Endothelial cell (in vitro differentiated cells): ENCODE data around the gene HMGA1. TPM values are rescaled to one million over a fixed set of nuclear protein-coding genes. Genes with fewer than 3 reads are reported as not detected.
A peak's percentile ranks its signal among the peaks of the same experiment; 100 is the strongest.

ENCODE experiments used
- DNase-seq: peaks from one replicate; pipeline ENCODE4 v3.0.0; 2021; ENCODE audit warnings: low spot score
- H3K27ac Mint-ChIP-seq: one replicate; pipeline ENCODE4 v1.8.0; 2021; ENCODE audit warnings: mixed read lengths, inconsistent platforms; ENCODE audit not compliant: unreplicated experiment
- H3K27me3 Mint-ChIP-seq: one replicate; pipeline ENCODE4 v1.8.0; 2021; ENCODE audit warnings: mild to moderate bottlenecking, moderate library complexity, mixed read lengths, inconsistent platforms; ENCODE audit not compliant: unreplicated experiment
- H3K36me3 Mint-ChIP-seq: one replicate; pipeline ENCODE4 v1.8.0; 2021; ENCODE audit warnings: mild to moderate bottlenecking, low read depth, mixed read lengths, inconsistent platforms; ENCODE audit not compliant: unreplicated experiment
- H3K4me1 Mint-ChIP-seq: one replicate; pipeline ENCODE4 v1.8.0; 2021; ENCODE audit warnings: mild to moderate bottlenecking, mixed read lengths, inconsistent platforms; ENCODE audit not compliant: unreplicated experiment
- H3K4me3 Mint-ChIP-seq: one replicate; pipeline ENCODE4 v1.8.0; 2021; ENCODE audit warnings: mild to moderate bottlenecking, mixed read lengths, inconsistent platforms; ENCODE audit not compliant: unreplicated experiment
- H3K9me3 Mint-ChIP-seq: one replicate; pipeline ENCODE4 v1.8.0; 2021; ENCODE audit warnings: mixed read lengths, inconsistent platforms; ENCODE audit not compliant: unreplicated experiment
- total RNA-seq: library from RNA; stranded (reverse); fragmentation: NEBNext Ultra II Directional; extraction: Animal tissue kit (Norgen Biotek cat#: 25700); gene quantifications from one replicate; pipeline ENCODE4 v1.2.1, GENCODE V29; 2021; ENCODE audit not compliant: unreplicated experiment
- TF ChIP-seq, protein P1 (sequence below): fragments of 200-600 bp; sonication (generic); IDR thresholded peaks from one replicate; pipeline ENCODE4 v1.5.0; 2021; ENCODE audit warnings: antibody characterized with exemption; ENCODE audit not compliant: unreplicated experiment

HMGA1 gene
- total RNA-seq, 1 donor from 2014 or later = 528 TPM

DNA sequence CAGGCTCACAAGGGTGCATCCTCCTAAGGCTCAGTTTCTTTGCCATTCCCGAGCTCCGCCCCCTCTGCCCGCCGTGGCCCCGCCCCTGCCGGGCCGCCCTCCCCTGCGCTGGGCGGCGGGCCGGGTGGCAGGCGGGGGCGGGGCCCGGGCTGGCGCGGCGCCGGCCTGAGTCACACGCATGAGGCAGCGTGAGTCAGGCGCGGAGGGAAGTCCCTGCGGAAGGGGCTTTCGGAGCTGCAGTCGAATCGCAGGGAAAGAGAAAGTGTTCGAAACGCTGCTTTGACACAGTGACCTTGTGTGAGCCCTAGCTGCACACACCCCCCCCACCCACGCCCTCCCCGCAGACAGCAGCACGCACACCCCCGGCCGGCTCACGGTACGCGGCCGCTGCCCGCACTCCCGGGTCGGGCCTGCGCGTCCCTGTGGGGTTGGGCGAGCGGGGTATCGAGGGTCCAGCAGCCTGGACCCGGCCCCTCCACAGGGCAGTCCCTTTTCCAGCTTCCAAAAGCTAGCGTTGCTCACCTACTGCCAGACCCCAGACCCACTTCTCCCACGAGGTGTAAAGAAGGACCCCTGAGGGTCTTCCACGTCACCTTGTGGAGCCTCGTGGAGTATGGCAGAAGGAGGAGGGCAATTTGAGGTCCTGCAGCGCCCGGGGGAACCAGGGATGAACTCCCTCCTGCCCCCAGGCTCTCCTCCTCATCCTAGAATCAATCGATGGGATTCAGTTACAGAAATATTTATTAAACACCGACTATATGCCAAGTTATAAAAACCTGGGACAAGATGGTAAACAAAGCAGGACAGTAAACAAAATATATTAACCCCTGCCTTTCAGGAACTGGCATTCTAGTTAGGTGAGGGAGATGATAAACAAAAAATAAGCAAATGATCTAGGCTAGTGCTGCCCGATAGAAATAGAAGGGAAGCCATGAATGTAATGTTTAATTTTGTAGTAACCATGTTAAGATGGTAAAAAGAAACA is 12.4 kb upstream of the HMGA1 start:
- Mint-ChIP-seq H3K27ac (no peak overlapping the region), H3K9me3 (no peaks in the 10 kb centered on the region), H3K4me3 (peak overlapping the region; percentile 83), H3K36me3 (no peaks in the 10 kb centered on the region), H3K27me3 (peaks cover 4% of the 10 kb centered on the region), H3K4me1 (peaks cover 11% of the 10 kb centered on the region)
- peak; percentile 93 for DNase-seq
- TF ChIP-seq, protein P1, sequence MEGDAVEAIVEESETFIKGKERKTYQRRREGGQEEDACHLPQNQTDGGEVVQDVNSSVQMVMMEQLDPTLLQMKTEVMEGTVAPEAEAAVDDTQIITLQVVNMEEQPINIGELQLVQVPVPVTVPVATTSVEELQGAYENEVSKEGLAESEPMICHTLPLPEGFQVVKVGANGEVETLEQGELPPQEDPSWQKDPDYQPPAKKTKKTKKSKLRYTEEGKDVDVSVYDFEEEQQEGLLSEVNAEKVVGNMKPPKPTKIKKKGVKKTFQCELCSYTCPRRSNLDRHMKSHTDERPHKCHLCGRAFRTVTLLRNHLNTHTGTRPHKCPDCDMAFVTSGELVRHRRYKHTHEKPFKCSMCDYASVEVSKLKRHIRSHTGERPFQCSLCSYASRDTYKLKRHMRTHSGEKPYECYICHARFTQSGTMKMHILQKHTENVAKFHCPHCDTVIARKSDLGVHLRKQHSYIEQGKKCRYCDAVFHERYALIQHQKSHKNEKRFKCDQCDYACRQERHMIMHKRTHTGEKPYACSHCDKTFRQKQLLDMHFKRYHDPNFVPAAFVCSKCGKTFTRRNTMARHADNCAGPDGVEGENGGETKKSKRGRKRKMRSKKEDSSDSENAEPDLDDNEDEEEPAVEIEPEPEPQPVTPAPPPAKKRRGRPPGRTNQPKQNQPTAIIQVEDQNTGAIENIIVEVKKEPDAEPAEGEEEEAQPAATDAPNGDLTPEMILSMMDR = no peak

DNA sequence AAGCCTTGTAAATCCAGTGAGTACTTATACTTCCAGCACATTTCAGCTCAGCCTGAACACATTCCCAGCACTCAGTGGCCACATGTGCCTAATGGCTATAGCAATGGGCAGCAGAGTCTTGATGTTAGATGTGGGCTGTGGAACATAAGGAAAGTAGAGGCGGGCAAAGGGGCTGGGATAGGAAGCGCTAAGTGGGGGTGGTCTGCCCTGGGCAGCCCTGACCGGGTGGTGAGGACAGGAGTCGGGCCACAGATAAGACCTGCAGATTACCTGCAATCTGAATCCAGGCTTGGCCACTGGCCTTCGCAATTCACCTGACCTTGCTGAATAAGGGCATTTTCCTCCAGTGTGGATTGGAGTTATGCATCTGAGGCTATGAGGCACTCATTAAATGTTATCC is 11.1 kb upstream of the HMGA1 start:
- no peak for DNase-seq
- no peak overlapping the region for H3K27ac Mint-ChIP-seq
- no peak overlapping the region for H3K4me3 Mint-ChIP-seq
- H3K27me3 Mint-ChIP-seq = peaks cover 4% of the 10 kb centered on the region
- TF ChIP-seq, protein P1 = no peak
- H3K4me1 Mint-ChIP-seq = peaks cover 11% of the 10 kb centered on the region
- H3K9me3 Mint-ChIP-seq = no peaks in the 10 kb centered on the region
- no peaks in the 10 kb centered on the region for H3K36me3 Mint-ChIP-seq

DNA sequence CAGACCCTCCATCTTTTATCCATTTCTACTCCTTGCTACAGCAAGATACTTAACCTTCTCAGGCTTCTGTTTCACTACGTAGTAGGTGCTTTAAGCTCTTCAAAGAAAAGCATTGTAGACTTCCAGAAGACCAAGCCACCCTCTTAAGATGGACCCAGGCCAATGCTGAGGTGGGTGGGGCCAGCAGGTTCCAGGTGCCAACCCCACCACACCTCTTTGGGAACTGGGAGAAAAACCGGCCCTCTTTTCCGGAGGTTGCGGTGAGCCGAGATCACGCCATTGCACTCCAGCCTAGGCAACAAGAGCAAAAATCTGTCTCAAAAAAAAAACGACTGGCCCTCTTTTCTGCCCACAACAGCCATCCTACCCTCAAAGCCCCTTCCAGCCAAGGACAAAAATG is 10.6 kb upstream of the HMGA1 start:
- Mint-ChIP-seq H3K36me3 (no peaks in the 10 kb centered on the region), H3K4me1 (peaks cover 11% of the 10 kb centered on the region), H3K9me3 (no peaks in the 10 kb centered on the region), H3K4me3 (no peak overlapping the region), H3K27ac (no peak overlapping the region), H3K27me3 (peaks cover 4% of the 10 kb centered on the region)
- TF ChIP-seq, protein P1 = no peak
- DNase-seq = no peak

DNA sequence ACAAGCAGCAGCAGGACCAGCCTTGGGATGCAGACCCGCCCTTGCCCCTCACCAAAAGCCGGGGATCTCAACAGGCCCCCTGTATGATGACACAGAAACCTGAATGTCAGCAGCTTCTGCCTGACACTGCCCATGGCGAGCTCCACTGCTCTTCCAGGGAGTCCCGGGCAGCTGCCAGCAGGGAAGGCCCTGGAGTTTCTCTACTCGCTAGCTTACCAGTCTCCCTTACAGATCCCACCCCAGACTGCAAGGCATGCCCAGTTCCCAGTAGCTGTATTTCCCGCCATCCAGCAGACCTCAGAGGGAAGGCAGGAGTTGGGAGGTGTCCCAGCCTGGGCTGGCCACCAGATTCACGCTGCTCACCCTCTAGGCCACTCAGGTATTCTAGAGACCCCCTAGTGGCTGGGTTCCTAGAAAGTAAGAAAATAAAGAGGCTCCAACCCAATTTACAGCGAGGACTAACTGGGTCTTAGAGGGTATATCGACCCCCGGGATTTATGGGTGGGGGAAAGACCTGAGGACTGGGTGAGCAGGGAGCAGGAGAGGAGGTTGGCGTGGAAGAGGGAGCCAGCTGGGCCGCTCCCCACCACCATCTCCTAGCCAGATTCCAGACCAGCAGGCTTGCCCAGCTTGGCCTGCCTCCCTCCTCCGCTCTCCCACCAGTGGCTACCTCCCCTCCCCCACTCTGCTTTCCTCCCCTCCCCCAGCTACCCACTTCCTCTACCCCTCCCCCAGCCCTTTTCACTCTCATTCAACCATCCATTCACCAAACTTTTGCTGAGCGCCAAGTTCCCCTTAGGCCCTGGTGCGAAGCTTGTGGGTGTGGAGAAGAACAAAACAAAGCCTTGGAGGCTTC is 9.7 kb upstream of the HMGA1 start:
- H3K36me3 Mint-ChIP-seq = no peaks in the 10 kb centered on the region
- H3K27me3 Mint-ChIP-seq = peaks cover 6% of the 10 kb centered on the region
- H3K27ac Mint-ChIP-seq = no peak overlapping the region
- peaks cover 11% of the 10 kb centered on the region for H3K4me1 Mint-ChIP-seq
- no peaks in the 10 kb centered on the region for H3K9me3 Mint-ChIP-seq
- H3K4me3 Mint-ChIP-seq = no peak overlapping the region
- TF ChIP-seq, protein P1 = no peak
- DNase-seq = no peak
